ENCODE data around the gene RC3H1.

The RC3H1 gene

DNA sequence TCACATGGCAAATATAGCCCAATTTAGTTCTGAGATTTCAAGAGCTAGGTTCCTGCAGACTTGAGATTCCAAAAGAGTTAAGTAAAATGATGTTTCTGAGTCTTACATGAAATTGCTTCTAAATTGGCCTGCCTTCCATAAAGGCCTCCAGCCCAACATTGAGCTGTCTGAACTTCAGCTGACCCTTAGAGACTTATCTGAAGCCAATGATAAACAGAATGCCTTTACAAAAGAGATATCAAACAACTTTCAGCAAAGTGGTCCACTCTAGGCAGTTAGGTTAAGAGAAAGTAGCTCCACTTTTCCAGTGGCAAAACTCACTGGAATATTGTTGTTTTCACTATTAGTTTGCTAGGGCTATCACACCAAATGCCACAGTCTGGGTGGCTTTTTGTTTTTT, 6.3 kb upstream of the RC3H1 start:
- Histone ChIP-seq H3K9me3 (ENCODE audit: control insufficient read depth in 5 of 5, low read length in 5 of 5) (no peaks in the 10 kb centered on the region), H3K4me1 (ENCODE audit: control insufficient read depth in 5 of 5, insufficient read depth in 5 of 5, low read length in 5 of 5) (peaks cover 0 to 2% (median 0%) of the 10 kb centered on the region in 5 donors), H3K4me3 (ENCODE audit: low read depth in 1 of 5, low read length in 5 of 5) (no peak overlapping the region), H3K27ac (ENCODE audit: low read depth, low read length) (no peak overlapping the region), H3K27me3 (ENCODE audit: control insufficient read depth in 5 of 5, insufficient read depth in 4 of 5, low read length in 5 of 5) (no peaks in the 10 kb centered on the region), H3K36me3 (ENCODE audit: control insufficient read depth in 5 of 5, insufficient read depth in 5 of 5, low read length in 5 of 5) (no peaks in the 10 kb centered on the region), H3K9ac (ENCODE audit: low read length in 5 of 5) (no peak overlapping the region)

DNA sequence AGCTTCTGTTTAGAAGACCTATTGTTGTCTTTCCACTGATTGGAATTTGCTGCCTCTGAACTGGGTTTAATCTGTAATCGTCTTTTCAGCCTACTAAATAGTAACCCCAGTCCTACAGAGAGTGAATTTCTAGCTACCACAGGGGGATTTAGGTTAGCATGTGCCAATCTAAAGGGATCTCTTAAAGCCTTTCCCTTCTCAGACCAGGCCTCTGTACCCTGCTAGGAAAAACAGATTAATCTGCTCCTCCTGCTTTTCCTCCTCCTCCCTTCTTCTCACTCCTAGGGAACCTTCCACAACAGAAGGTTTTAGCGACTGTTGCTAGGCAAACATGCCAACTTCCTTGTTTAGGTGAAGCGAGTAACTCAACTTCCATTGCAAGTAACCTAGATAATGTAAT, 1.3 kb upstream of the RC3H1 start:
- Histone ChIP-seq H3K36me3 (ENCODE audit: control insufficient read depth in 5 of 5, insufficient read depth in 5 of 5, low read length in 5 of 5) (no peaks in the 10 kb centered on the region), H3K4me3 (ENCODE audit: low read depth in 1 of 5, low read length in 5 of 5) (no peak overlapping the region), H3K4me1 (ENCODE audit: control insufficient read depth in 5 of 5, insufficient read depth in 5 of 5, low read length in 5 of 5) (peaks cover 4 to 39% (median 36%) of the 10 kb centered on the region in 5 donors), H3K9ac (ENCODE audit: low read length in 5 of 5) (peak overlapping the region in 2 of 5 donors; percentile 96 to 98), H3K27ac (ENCODE audit: low read depth, low read length) (peak overlapping the region; percentile 97), H3K27me3 (ENCODE audit: control insufficient read depth in 5 of 5, insufficient read depth in 4 of 5, low read length in 5 of 5) (no peaks in the 10 kb centered on the region), H3K9me3 (ENCODE audit: control insufficient read depth in 5 of 5, low read length in 5 of 5) (no peaks in the 10 kb centered on the region)

DNA sequence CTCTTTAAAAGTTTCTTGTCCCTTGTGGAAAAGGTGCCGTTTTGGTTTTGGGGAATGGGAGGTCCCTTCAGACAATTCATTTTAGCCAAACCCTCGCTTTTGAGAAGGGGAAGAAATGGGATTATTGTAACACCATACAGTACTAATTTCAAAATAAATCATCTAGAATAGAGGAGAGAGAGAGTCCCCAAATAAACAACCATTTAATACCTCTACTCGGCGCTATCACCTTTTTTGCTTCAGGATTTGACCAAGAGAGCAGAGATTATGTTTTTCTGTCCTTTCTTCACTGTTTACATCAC, 770 bp upstream of the RC3H1 start:
- Histone ChIP-seq H3K4me3 (ENCODE audit: low read depth in 1 of 5, low read length in 5 of 5) (peak overlapping the region; percentile 91 to 97 (median 94)), H3K4me1 (ENCODE audit: control insufficient read depth in 5 of 5, insufficient read depth in 5 of 5, low read length in 5 of 5) (peaks cover 5 to 44% (median 39%) of the 10 kb centered on the region in 5 donors), H3K27ac (ENCODE audit: low read depth, low read length) (peak overlapping the region; percentile 97), H3K9ac (ENCODE audit: low read length in 5 of 5) (peak overlapping the region; percentile 95 to 99 (median 96)), H3K9me3 (ENCODE audit: control insufficient read depth in 5 of 5, low read length in 5 of 5) (no peaks in the 10 kb centered on the region), H3K36me3 (ENCODE audit: control insufficient read depth in 5 of 5, insufficient read depth in 5 of 5, low read length in 5 of 5) (no peaks in the 10 kb centered on the region), H3K27me3 (ENCODE audit: control insufficient read depth in 5 of 5, insufficient read depth in 4 of 5, low read length in 5 of 5) (no peaks in the 10 kb centered on the region)

DNA sequence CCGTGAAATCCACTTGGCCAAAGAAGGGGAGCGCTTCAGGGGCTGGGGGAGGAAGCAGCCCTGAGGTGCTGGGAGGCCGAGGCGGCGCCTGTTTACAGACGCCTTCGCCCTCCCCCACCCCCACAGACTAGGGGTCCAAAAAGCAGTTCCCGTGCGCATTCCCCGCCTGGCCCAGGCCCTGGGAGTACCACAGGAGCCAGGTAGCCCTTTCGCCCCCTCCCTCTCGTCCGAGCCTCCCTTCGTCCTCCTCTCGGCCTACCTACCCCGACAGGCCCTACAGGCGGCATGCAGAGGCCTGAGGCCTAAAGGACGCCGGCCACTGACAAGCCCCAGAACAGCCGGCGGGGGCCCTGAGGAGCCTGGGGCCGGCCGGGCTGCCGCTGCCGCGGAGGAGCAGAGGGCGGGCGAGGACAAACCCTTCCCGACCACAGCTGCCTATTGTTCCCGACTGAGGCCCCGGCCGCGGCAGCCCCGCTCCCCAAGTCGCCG, 522 bp downstream of the RC3H1 start:
- peaks cover 5 to 54% (median 47%) of the 10 kb centered on the region in 5 donors for H3K4me1 ChIP-seq (ENCODE audit: control insufficient read depth in 5 of 5, insufficient read depth in 5 of 5, low read length in 5 of 5)

DNA sequence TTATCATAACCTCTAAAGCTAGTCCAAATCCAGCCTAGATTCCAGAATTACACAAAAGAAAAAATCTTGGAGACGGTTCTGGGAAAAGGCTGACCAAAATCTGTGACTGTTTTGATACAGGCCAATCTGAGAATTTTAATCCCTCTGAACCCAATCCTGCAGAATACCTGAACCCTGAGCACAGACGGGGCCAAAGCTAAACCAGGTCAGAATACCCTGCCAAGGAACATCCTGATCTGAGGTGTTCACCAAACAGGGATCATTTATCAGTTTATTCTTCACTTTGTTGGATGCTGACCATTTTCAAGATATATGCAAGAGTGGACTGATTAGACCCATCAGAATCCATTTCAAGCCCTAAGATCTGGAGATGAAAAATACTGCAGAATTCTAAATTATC, 3.6 kb downstream of the RC3H1 start:
- no peaks in the 10 kb centered on the region for H3K36me3 ChIP-seq (ENCODE audit: control insufficient read depth in 5 of 5, insufficient read depth in 5 of 5, low read length in 5 of 5)
- H3K27ac ChIP-seq (ENCODE audit: low read depth, low read length) = no peak overlapping the region
- no peaks in the 10 kb centered on the region for H3K27me3 ChIP-seq (ENCODE audit: control insufficient read depth in 5 of 5, insufficient read depth in 4 of 5, low read length in 5 of 5)
- H3K4me1 ChIP-seq (ENCODE audit: control insufficient read depth in 5 of 5, insufficient read depth in 5 of 5, low read length in 5 of 5) = peaks cover 5 to 54% (median 46%) of the 10 kb centered on the region in 5 donors
- H3K9ac ChIP-seq (ENCODE audit: low read length in 5 of 5) = peak overlapping the region in 1 of 5 donors; percentile 27
- no peak overlapping the region for H3K4me3 ChIP-seq (ENCODE audit: low read depth in 1 of 5, low read length in 5 of 5)
- H3K9me3 ChIP-seq (ENCODE audit: control insufficient read depth in 5 of 5, low read length in 5 of 5) = no peaks in the 10 kb centered on the region

More for the DNA sequence above, 522 bp downstream of the RC3H1 start:
- Histone ChIP-seq H3K36me3 (ENCODE audit: control insufficient read depth in 5 of 5, insufficient read depth in 5 of 5, low read length in 5 of 5) (no peaks in the 10 kb centered on the region), H3K9ac (ENCODE audit: low read length in 5 of 5) (peak overlapping the region; percentile 76 to 97 (median 96)), H3K4me3 (ENCODE audit: low read depth in 1 of 5, low read length in 5 of 5) (peak overlapping the region; percentile 72 to 97 (median 94)), H3K27me3 (ENCODE audit: control insufficient read depth in 5 of 5, insufficient read depth in 4 of 5, low read length in 5 of 5) (no peaks in the 10 kb centered on the region), H3K9me3 (ENCODE audit: control insufficient read depth in 5 of 5, low read length in 5 of 5) (no peaks in the 10 kb centered on the region), H3K27ac (ENCODE audit: low read depth, low read length) (peak overlapping the region; percentile 97)

DNA sequence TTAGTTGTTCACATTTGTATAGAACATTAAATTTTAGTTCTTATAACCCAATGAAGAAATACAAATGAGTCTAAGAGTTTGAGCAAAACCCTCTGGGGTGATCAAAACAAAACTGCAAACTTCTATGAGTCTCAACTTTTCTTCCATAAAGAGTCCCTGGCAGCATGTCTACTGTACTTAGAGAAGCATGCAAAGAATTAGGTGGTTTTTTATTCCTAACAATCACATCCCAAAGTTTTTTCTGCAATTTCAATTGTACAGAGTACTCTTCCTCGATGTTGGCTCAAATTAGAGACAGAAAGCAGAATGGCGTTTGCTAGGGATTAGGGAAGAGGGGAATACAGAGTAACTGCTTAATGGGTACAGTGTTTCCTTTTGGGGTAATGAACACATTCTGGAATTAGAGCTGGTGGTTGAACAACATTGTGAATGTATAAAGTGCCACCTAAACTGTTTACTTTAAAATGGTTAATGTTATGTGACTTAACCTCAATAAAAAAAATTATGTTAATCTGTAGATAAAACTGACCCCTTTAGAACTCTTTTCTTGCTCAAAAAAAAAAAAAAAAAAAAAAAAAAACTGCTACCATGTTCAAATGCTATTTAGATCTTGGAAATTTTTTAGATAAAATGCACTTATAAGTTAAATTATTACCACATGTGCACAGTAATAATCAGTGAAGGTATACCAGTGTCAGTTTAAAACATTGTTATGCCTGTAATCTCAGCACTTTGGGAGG, 4.8 kb downstream of the RC3H1 start:
- Histone ChIP-seq H3K27ac (ENCODE audit: low read depth, low read length) (no peak overlapping the region), H3K9me3 (ENCODE audit: control insufficient read depth in 5 of 5, low read length in 5 of 5) (no peaks in the 10 kb centered on the region), H3K4me3 (ENCODE audit: low read depth in 1 of 5, low read length in 5 of 5) (no peak overlapping the region), H3K4me1 (ENCODE audit: control insufficient read depth in 5 of 5, insufficient read depth in 5 of 5, low read length in 5 of 5) (peaks cover 5 to 46% (median 36%) of the 10 kb centered on the region in 5 donors), H3K36me3 (ENCODE audit: control insufficient read depth in 5 of 5, insufficient read depth in 5 of 5, low read length in 5 of 5) (no peaks in the 10 kb centered on the region), H3K9ac (ENCODE audit: low read length in 5 of 5) (no peak overlapping the region), H3K27me3 (ENCODE audit: control insufficient read depth in 5 of 5, insufficient read depth in 4 of 5, low read length in 5 of 5) (no peaks in the 10 kb centered on the region)

DNA sequence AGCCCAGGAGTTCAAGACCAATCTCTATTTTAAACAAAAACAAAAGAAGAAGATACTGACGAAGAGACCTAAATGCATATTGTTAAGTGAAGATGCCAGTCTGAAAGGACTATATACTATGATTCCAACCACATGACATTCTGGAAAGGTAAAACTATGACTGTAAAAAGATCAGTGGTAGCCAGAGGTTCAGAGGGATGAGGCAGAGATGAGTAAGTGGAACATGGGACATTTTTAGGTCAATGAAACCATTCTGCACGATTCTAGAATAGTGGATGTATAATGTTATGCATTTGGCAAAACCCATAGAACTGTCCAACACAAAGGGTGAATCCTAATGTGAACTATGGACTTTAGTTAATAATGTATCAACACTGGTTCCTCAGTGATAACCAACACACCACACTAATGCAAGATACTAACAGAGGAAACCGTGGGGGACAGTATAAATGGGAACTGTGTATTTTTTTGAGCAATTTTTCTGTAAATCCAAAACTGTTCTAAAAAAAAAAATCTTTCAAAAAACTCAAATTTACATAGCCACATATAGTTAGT, 8.2 kb downstream of the RC3H1 start:
- H3K27ac ChIP-seq (ENCODE audit: low read depth, low read length) = no peak overlapping the region
- no peaks in the 10 kb centered on the region for H3K36me3 ChIP-seq (ENCODE audit: control insufficient read depth in 5 of 5, insufficient read depth in 5 of 5, low read length in 5 of 5)
- no peaks in the 10 kb centered on the region for H3K9me3 ChIP-seq (ENCODE audit: control insufficient read depth in 5 of 5, low read length in 5 of 5)
- no peak overlapping the region for H3K4me3 ChIP-seq (ENCODE audit: low read depth in 1 of 5, low read length in 5 of 5)
- no peaks in the 10 kb centered on the region for H3K27me3 ChIP-seq (ENCODE audit: control insufficient read depth in 5 of 5, insufficient read depth in 4 of 5, low read length in 5 of 5)
- no peak overlapping the region for H3K9ac ChIP-seq (ENCODE audit: low read length in 5 of 5)
- peaks cover 3 to 24% (median 15%) of the 10 kb centered on the region in 5 donors for H3K4me1 ChIP-seq (ENCODE audit: control insufficient read depth in 5 of 5, insufficient read depth in 5 of 5, low read length in 5 of 5)

DNA sequence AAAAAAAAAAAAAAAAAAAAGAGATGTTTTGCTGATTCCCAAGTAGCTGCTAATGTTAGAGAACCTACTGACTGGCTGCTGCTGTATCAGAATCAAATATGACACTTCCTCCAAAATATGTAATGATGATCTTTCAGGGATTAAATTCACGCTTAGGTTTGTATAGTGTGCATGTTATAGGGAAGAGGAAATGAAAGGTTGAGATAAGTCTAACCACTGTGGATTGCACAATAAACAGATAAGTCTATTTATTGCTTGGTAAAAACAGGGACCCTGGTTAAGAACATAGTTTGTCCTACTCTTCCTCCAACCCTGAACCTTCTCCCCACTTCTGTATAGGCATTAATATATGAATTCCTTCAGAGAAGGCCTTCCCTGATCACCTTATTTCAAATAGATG, 13.2 kb downstream of the RC3H1 start:
- Histone ChIP-seq H3K27me3 (ENCODE audit: control insufficient read depth in 5 of 5, insufficient read depth in 4 of 5, low read length in 5 of 5) (no peaks in the 10 kb centered on the region), H3K4me1 (ENCODE audit: control insufficient read depth in 5 of 5, insufficient read depth in 5 of 5, low read length in 5 of 5) (peaks cover 4 to 19% (median 13%) of the 10 kb centered on the region in 5 donors), H3K36me3 (ENCODE audit: control insufficient read depth in 5 of 5, insufficient read depth in 5 of 5, low read length in 5 of 5) (no peaks in the 10 kb centered on the region), H3K9me3 (ENCODE audit: control insufficient read depth in 5 of 5, low read length in 5 of 5) (no peaks in the 10 kb centered on the region), H3K27ac (ENCODE audit: low read depth, low read length) (no peak overlapping the region), H3K9ac (ENCODE audit: low read length in 5 of 5) (no peak overlapping the region), H3K4me3 (ENCODE audit: low read depth in 1 of 5, low read length in 5 of 5) (no peak overlapping the region)

DNA sequence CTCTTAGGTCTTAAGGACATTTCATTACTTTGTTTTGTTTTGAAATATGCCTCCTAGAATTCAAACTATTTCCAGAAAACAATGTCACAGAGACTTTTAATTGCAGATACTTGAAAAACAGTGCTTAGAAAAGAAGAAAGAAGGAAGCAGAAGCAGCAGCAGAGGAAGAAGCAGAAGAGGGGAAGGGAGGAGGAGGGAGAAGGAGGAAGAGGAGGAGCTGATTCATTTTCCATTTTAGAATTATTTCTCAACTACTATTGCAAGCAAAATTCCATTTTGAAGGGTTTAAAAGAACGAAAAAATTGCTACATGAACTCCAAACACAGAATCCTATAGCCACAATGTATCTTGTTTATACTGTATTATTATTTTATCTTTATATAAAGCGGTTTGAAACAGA, 13.9 kb downstream of the RC3H1 start:
- H3K4me3 ChIP-seq (ENCODE audit: low read depth in 1 of 5, low read length in 5 of 5) = no peak overlapping the region
- H3K36me3 ChIP-seq (ENCODE audit: control insufficient read depth in 5 of 5, insufficient read depth in 5 of 5, low read length in 5 of 5) = no peaks in the 10 kb centered on the region
- H3K4me1 ChIP-seq (ENCODE audit: control insufficient read depth in 5 of 5, insufficient read depth in 5 of 5, low read length in 5 of 5) = peaks cover 4 to 19% (median 13%) of the 10 kb centered on the region in 5 donors
- no peaks in the 10 kb centered on the region for H3K9me3 ChIP-seq (ENCODE audit: control insufficient read depth in 5 of 5, low read length in 5 of 5)
- H3K27ac ChIP-seq (ENCODE audit: low read depth, low read length) = no peak overlapping the region
- H3K9ac ChIP-seq (ENCODE audit: low read length in 5 of 5) = no peak overlapping the region
- no peaks in the 10 kb centered on the region for H3K27me3 ChIP-seq (ENCODE audit: control insufficient read depth in 5 of 5, insufficient read depth in 4 of 5, low read length in 5 of 5)

DNA sequence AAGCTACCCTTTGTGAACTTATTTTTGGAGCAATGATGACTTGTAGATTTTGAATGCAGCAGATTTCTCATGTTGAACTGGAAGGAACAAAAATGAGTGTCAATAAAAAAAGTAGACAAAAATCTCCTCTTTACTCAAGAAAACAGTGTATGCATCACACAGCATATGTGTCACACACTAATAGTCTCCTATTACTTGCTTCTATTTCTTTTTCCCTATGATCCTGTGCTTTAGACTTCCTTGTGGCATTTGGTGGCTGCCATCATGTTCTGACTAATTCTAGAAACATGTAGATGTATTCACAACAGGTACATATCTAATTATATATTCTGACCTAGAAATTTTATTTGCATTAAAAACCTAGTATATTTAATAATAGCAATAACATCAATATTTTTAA, 14.3 kb downstream of the RC3H1 start:
- Histone ChIP-seq H3K9ac (ENCODE audit: low read length in 5 of 5) (no peak overlapping the region), H3K4me3 (ENCODE audit: low read depth in 1 of 5, low read length in 5 of 5) (no peak overlapping the region), H3K36me3 (ENCODE audit: control insufficient read depth in 5 of 5, insufficient read depth in 5 of 5, low read length in 5 of 5) (no peaks in the 10 kb centered on the region), H3K4me1 (ENCODE audit: control insufficient read depth in 5 of 5, insufficient read depth in 5 of 5, low read length in 5 of 5) (peaks cover 4 to 19% (median 13%) of the 10 kb centered on the region in 5 donors), H3K27ac (ENCODE audit: low read depth, low read length) (no peak overlapping the region), H3K27me3 (ENCODE audit: control insufficient read depth in 5 of 5, insufficient read depth in 4 of 5, low read length in 5 of 5) (no peaks in the 10 kb centered on the region), H3K9me3 (ENCODE audit: control insufficient read depth in 5 of 5, low read length in 5 of 5) (no peaks in the 10 kb centered on the region)
